Cerebellar cortex (tissue), 1 donor: ENCODE results near the gene LRRC1.

Experiments
- DNase-seq: peaks from one replicate; pipeline ENCODE4 v3.0.0-alpha.2; 2015; ENCODE audit warnings: low spot score

Gene LRRC1

DNA sequence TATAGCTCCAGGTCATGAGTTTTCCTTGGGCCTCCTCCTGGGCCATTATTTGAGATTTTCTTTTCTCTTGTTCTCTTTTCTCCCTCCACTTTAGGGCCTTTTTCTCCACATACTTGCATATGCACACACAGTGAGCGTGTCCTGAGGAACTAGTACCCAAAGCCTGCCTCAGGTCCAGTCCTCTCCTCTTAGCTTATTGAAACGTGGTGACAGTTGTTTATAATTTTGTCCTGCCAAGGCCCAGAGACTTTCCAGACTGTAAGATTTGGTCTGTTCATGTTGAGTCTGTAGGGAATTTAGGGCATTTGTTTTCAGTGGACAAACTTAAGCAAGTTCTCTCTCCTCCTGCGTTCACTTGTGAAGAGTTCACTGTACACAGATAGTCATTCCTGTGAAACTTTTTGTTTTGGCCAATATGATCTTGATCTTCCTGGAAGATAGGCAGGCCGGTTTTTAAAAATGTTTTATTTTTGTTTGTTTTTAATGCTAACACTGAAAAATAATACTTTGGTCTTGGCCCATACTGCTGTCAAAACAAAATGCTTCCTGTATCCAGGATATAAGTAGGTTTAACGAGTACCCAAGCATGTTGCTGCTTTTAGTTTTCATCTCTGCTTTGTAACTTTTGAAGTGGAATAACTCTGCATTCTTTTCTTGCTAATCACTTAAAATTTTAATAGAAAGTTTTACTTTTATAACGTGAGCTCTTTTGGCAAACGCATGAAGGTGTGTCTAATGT is 20.7 kb downstream of the LRRC1 start:
- DNase-seq = no peak

DNA sequence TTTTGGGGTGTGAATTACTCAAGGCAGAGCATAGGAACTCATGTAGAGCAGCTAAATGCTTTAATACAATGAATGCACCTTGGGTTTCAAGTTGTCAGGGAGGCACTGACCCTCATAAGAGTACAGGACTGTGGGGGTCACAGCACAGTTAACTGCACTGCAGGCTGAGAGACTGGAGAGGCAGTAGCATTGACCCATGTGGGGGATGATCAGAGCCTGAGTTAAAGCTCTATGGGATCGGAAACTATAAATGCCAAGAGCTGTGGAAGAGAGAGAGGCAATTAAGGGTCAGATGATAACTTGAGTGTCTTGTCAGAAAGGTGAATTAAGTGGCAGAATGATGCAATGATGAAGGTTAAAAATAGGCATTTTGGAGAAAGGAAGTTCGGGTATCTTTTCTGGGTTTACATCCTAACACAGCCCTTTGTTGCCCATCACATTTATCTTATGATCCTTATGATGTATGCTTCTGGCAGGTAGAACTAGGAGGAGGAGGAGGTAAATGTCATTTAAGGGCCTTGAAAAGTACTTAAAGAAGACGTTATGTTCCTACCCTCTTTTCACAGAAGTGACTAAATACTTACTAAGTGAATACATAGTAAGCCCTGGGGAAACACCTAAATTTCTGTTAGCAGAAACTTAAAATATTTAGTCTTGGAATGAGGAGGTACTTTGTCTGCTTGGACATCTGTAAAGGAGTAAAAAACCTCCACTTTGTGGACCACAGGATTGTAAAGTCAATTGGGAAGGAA is 24.2 kb downstream of the LRRC1 start:
- no peak for DNase-seq

DNA sequence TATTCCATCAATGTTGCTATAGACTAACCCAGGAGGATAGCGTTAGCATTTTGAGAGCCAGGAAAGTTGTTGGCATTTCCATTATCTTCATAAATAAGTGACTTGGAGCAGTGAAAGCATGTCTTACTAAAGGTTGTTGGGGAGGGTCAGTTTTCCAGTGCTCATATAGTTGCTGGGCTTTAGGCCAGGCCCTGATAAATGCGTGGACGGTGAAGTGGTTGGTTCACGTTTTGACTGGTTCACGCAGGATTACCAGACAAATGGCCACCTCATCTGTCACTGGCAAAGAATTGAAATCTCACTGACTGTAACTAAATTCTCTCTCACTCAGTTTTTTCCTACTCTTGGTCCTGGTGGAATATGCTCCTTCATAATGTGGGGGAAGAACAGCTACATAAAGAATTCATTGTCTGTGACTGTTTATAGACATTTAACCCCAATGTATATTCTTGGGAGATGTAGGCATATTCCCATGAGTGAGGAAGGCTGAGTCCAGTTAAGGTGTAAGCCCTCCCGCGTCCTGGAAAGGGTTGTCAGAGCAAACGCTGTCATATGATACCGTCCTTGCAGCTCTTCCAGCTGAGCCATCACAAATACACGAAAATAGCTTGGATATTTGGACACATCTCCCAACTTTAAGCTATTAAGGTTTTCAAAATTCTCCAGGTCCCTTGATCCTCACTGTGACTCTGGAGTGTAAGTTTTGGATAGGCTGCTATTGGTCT is 27.8 kb downstream of the LRRC1 start:
- no peak for DNase-seq

DNA sequence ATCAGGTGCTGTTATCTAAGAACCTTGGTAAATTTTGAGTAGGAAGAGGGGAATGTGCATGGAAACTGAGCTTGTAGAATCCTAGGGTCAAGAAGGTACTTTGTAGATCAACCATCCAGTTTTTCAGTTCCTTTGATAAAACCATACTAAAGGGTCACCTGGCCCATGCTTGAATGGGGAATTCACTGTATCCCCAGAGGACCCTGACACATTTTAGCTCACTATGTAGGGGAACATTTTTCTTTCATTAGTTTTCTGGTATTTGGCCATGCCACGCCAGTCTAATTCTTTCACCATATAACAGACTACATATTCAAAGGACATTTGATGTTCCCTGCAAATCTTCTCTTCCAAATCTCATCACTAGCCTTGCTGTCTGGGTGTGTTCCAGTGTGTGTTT is 29.9 kb downstream of the LRRC1 start:
- DNase-seq = no peak

DNA sequence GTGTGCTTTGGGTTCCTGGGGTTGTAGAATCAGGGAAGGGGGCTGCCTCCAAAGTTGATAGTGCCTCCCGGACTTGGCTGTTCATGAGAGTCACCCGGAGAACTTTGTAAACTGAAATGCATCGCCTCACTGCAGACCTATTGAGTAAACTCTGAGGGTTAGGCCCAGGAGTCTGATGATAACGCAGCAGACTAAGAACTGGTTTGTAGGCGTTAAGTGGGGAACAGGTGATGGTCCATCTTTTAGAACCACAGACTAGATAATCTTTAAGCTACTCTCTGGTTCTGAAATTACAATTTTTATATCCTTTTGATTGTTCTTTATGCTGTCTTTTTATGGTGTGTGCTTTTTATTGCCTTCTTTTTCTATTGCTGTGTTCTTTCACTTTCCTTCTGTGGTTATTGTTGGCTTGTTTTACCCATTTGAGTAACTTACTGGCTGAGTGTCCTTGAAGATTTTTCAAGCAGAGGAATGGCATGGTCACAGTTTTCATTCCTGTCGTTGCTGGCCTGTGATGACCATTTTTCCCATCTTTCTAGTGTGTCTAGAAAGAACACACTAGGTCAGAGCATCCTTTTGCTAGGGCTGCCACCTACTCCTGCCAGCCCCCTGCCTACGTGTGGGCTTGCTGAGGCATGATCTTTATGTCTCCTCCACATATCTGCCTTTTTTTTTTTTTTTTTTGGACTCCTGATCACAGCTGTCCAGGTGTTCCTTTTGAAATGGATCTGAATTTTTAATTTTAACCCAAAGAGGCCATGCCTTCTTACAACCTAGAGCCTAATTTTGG is 30.9 kb downstream of the LRRC1 start:
- DNase-seq = no peak

DNA sequence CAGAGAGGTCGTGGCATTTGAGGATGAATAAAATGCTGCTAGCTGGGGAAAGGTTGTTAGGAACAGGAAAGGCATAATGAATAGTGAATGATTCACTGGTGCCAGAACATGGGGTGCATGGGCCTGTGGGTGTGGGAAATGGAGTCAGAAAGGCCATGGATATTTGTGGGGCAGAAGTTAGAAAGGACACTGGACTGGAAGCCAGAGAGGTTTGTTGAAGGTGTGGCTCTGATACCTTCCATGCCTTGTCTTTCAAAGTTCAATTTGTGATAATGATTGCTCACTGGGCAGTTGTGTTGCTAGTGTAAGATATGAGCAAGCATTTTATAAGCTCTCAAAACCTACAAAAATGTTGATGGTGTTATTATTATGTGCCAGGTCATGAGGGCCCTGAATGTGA is 32.7 kb downstream of the LRRC1 start:
- DNase-seq = no peak

DNA sequence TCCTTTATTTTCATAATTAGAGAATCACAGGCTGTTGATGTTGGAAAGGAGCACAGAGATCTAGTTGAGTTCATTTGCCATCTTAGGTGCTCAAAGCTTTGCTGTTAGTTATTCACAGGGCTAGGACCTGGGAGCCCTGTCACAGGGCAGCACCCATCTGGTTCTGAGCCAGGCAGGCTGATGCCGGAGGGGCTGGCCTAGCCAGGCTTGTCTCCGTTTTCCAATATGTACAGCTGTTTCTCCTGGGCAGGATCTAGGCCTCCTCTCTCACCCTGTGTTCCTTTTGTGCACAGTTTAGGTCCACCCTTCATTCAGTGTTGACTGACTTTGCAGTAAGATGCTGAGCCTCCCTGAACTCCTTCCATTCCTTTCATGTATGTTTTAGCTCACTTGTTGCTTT is 33.4 kb downstream of the LRRC1 start:
- DNase-seq = no peak

DNA sequence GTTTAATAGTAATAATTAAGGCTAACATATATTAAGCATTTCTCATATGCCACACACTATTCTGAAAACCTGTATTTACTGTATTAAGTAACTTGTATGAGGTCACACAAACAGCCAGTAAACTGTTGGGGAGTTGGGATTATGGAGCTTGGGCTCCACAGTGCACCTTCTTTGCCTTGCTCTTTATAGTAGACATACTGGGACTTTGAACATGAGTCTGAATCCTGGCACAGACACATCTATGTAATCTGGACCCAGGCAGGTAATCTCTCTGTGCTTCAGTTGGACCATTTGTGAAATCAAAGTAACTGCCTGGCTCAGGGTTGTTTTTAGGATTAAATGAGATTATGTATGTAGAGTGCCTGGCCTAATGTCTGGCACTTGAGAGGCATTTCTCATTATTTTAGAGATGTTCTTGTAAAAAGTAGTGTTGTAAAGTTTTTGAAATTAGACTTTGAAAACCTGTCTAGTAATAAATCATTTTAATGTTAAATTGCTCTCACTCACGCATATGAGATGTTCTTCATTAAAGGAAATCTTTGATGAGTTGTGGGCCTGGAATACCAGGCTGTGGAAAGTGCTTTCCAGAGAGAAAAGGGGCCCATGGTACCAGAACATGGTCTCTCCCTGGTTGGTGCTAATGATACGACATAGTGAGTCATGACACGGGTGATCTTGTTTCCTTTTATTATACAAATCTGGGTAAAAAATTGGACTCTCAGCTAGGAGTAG is 34.3 kb downstream of the LRRC1 start:
- DNase-seq = no peak

DNA sequence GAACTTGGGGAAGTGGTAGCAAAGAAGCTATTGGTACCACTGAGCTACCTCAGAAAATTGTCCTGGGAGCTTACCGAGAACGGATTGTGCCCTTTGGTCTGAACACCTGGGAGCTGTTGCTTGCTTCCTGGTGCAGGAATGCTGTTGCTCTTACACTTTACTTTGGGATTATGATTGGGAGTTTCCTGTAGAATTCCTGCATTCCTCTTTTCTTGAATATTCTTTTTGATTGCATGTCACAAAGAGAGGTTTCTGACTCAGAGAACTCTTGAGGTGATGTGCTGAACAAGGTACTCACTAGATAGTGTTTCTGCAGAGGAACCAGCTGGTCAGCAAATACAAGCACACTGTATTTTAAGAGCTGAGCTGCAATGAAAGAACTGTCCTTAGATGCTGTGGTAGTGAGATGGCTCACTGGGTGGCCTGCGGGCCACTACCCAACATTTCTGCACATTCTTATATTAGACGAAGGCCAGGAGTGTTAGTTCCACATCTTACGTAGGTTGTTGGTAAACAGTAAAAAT is 35.0 kb downstream of the LRRC1 start:
- DNase-seq = no peak

DNA sequence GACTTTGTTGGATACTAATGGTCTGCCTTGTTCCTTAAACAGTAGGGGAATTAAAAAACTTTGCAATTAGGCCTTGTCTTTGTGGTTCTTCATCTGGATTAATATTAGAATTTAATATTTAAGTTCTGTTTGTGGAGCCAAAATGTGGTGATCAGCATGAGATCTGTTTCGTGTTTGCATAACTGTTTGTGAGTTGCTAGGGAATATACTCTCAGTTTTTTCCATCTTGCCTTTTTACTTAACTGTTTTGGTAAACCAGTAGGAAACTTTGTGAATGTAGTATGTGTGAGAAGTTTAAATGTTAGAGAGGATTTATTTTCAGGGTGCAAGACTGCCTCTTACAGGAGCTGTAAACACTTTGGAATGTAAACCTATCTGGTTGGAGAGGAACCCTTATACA is 35.6 kb downstream of the LRRC1 start:
- no peak for DNase-seq

DNA sequence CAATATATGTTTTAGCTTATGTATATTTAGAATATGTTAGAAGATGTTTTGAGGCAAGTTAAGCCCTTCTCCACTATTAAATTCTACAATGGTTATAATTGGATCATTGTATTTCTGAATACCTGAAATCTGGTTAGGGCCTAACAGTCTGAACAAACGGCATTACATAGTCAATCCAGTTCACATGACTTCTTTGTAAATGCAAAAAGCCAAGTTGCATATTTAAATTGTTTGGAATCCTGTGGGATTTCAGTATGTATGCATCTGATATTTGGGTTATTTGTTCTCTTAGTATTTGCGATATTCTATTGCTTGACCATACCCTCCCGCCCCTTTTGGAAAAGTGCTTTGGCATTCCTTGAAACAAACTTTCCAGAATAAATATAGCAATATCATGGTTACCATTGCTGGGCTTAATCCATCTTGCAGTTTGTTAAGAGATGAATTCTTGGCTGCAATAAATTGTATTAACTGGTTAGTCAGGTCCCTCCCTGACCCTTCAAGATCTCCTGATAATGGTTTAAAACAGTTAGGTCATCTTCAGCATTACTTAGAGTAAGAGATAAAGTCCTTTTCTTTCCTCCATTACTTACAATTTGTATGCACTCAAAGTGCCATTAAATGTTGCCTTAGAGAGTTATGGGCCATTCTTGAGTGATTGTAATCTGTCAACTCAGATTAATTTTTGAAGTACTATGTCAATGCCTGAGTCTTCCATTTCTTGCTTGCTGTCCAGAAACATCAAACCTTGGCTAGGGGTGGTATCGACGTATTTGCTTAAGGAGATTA is 36.5 kb downstream of the LRRC1 start:
- DNase-seq = no peak

DNA sequence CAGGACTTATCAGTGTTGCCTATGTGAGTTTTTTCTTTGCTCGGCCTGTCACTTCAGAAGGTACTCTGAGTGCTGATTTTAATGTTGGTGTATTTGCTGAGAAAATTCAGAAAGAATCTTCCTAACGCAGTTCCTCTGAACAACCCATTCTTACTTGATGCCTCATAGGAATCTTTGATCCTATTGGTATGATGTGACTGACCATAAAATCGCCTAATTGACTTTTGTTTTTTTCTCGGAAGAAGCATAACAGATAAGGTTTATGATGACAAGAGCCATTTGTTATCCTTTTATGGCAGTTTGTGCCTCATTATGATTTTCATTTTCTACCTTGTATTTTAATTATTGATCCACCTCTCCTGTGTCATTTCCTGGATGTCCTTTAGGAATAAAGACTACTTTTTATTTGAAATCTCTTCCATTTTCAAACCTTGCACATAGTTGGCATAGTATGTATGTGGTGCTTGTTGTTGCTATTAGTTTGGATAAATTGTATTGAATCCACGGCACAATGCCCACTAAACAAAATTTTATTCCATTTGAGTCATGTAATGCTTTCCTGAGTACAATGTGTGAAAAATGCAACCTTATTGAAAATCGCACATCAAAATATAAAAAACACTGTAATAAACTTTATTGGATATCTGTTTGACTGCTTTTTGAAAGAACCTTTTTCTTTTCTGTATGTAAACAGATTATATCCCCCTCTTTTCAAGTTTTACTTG is 37.3 kb downstream of the LRRC1 start:
- DNase-seq = no peak

DNA sequence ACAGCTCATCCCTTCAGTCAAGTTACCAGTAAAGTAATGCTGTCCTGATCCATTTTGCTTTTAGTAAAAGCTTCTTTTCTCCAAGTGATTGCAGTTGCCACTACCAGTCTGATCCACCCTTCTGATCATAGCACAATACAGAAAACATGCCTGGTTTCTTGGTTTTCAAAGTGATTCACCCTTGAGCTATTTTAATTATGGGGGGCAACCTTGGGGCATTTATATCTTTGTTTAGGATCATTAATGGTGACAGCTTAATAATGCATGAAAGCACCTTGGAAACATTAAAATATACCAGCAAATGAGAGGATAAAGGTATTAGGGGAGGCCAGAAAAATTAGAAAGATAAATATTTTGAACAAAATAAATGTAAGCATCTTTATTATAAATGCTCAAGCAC is 38.4 kb downstream of the LRRC1 start:
- no peak for DNase-seq

DNA sequence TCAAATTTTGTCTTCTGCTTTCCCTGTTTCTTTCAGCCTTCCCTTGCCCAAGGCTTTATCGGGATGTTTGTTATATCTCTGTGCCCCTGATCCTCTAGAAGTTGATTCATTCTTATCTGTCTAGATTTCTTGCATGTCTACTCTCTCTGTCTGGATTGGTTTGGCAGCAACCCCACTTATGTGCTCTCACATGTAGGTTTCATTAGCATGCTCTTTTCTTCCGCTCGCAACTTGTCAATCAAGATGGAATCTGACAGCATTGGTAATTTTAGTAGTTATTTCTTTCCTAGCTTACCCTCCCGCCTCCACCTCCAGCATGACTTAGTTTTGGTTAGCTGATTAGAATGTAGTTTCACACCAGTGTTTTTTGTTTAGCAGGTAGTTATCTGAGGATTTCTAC is 39.3 kb downstream of the LRRC1 start:
- DNase-seq = no peak

DNA sequence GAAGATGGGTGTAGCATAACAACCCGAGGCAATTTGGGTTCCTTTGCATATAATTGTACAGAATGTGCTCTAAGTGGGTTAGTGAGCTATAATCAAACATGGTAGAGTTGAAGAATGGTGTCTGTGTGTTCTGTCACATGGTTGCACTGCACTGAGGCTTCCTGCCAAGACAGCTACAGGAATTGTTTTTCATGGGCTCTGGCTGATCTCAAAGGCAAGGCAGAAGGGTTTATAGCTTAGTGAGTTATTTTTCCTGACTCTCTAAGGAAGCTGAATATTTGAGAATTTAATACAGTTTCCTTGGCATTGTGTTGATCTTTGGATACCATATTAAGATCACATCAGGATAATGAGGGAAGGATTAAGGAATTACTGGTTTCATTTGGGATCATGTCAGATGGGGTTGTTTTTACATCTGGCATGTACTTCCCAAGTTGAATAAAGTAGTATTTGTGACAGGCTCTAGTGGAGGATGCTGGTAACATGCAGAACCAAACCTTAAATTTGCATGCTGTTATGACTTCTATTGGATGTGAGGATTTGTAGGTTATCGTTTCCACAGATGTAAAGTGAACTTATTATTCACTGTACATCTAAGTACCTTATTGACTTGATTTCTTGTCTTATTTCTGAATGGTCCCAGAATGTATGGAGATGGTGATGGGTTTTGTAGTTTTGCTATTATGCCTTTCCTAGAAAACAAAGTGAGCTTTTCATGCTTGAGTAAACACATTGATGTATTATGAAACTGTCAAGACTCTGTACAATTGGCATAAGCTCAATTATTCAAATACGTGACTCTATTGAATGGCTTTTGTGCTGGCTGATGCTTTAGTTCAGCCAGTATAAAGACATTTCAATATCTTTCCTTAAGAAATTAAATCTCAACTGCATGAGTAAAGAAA is 43.3 kb downstream of the LRRC1 start:
- peak; percentile 8 for DNase-seq

DNA sequence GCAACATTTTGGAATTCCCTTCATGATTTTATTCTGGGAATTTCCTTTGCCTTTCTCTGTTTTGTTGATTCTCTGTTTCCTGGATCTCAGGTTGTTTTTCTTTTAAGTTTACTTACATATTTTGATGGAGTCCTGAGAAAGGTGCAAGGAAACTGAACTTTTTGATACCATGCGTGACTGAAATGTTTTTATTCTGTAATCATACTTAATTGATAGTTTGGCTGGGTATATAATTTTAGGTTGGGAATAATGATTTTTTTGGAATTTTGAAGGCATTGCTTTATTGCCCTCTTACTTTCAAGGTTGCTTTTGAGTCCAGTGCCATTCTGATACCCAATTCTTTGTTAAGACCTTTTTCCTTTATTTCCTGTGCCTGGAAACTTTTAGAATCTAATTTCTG is 45.2 kb downstream of the LRRC1 start:
- DNase-seq = no peak

DNA sequence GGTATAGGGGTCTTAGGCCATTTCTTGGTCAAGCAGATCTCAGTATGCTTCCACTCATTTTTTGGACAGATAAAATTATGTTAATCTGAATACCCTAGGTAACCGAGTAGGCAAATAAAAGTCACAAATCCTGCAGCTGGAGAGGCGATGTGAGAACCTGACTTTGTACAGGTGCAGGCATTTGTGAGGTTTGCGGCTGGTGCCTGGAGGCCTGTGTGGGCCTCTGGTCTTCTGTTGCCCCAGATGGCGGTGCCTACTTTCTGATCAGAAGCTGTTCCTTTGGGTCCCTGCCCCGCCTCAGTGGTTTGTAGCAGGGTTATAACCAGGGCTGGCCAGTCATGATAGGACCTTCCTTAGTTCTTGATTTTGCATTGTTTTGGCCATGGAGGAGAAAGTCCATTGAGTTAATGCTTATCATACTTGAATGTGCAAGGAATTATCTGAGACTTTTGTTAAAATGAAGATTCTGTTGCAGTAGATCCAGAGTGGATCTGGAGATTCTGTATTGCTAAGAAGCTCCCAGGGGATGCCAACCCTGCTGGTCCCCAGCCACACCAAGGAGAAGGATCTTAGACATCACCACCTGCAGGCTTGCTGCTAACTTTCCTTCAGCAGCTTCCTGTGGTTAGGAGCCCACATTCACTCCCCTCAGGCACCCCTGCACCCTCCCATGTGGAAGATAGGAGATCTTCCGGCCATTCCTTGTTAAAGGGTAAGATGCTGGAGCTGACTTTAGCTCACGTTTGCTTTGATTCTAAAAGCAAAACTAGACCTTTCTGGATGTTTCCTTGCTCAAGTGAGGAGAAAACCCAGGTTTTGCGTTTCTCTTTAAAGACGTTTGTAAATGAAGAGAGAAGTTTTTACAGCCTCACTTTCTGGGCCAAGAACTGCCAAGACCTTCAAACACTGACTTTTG is 50.7 kb downstream of the LRRC1 start:
- no peak for DNase-seq

DNA sequence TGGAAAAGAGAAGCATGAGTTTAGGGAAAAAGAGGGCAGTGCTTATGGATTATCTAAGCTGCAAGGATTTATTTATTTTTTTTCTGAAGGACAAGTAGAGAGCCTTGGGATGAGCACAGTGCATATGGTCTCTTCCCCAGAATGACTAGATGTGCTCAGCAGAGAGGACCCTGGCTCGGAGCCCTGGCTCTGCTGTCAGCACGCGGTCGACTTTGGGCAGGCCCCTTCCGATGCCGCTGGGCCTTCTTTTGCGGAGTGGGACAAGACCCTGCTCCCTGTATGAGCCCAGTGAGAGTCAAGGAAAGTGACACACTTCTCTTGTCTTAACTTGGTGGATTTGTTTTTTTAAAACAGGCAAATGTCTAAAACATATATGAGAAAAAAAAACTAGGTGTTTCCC is 51.4 kb downstream of the LRRC1 start:
- no peak for DNase-seq
